Kidney (tissue), 22 donors: ENCODE results near the gene SMC5. TPM values are rescaled to one million over a fixed set of nuclear protein-coding genes. Genes with fewer than 3 reads are reported as not detected.

ENCODE experiments used
- DNase-seq, 5 donors: peaks; one replicate each; pipeline ENCODE4 v3.0.0-alpha.2; 2013 to 2020
- FAIRE-seq: peaks from 2 replicates; lab custom pipeline; 2012; peaks lifted over from hg19 to GRCh38; lab: Jason Lieb, UNC
- H3K27ac ChIP-seq, 2 donors: one replicate each; pipeline ENCODE4 v1.7.0; 2013; ENCODE audit warnings: low read depth in 2 of 2, low read length in 2 of 2, inconsistent platforms in 1 of 2
- H3K27me3 ChIP-seq: one replicate; pipeline ENCODE4 v1.7.1; 2013; ENCODE audit warnings: low read length, inconsistent platforms; ENCODE audit not compliant: control insufficient read depth, insufficient read depth
- H3K36me3 ChIP-seq, 3 donors: one replicate each; pipeline versions ENCODE4 v1.7.0 to v1.7.1; 2013; ENCODE audit warnings: low read length in 3 of 3, control low read depth in 1 of 3, inconsistent platforms in 1 of 3; ENCODE audit not compliant: insufficient read depth in 3 of 3, control insufficient read depth in 2 of 3
- H3K4me1 ChIP-seq, 3 donors: one replicate each; pipeline versions ENCODE4 v1.7.0 to v1.7.1; 2013; ENCODE audit warnings: low read length in 3 of 3, inconsistent platforms in 1 of 3, low read depth in 1 of 3; ENCODE audit not compliant: control insufficient read depth in 2 of 3, insufficient read depth in 2 of 3
- H3K4me3 ChIP-seq, 3 donors: one replicate each; pipeline versions ENCODE4 v1.7.0 to v1.8.1; 2013; ENCODE audit warnings: low read length in 3 of 3, control low read depth in 1 of 3, inconsistent platforms in 1 of 3
- H3K9ac ChIP-seq, 3 donors: one replicate each; pipeline versions ENCODE4 v1.7.0 to v1.7.1; 2013; ENCODE audit warnings: low read length in 3 of 3, control low read depth in 1 of 3, inconsistent platforms in 1 of 3
- H3K9me3 ChIP-seq, 3 donors: one replicate each; pipeline versions ENCODE4 v1.7.0 to v1.7.1; 2013; ENCODE audit warnings: low read length in 3 of 3, control low read depth in 1 of 3, inconsistent platforms in 1 of 3; ENCODE audit not compliant: control insufficient read depth in 2 of 3, insufficient read depth in 1 of 3
- CTCF ChIP-seq: IDR thresholded peaks from 3 replicates; pipeline ENCODE4 v1.5.1; 2012; ENCODE audit warnings: mild to moderate bottlenecking, moderate library complexity, borderline replicate concordance; ENCODE audit not compliant: insufficient read depth; ENCODE audit errors: extremely low read depth
- intact Hi-C: fragments of 100-400 bp; cut with DNase I; formaldehyde crosslinking; loops from one replicate; pipeline ENCODE4 v1.11.1; 2022
- long read RNA-seq, 10 donors: library from polyadenylated mRNA in 1 of 10; unstranded in 1 of 10; transcript quantifications; one replicate each; pipeline ENCODE4 v2.0.0 and lab custom pipeline, GENCODE V29; 2021 to 2026
- polyA plus RNA-seq: library from polyadenylated mRNA; stranded (reverse); fragments of 350-450 nt; fragmentation: Illumina TruSeq; extraction: RNeasy Lipid Tissue Mini Kit (QIAGEN cat#74804); gene quantifications from one replicate; pipeline ENCODE4 v1.2.3, GENCODE V29; 2014; ENCODE audit warnings: low read depth, low replicate concordance; ENCODE audit not compliant: insufficient read depth
- total RNA-seq: library from RNA; stranded (reverse); fragmentation: NEBNext Ultra II Directional; extraction: Animal tissue kit (Norgen Biotek cat#: 25700); gene quantifications from one replicate; pipeline ENCODE4 v1.2.1, GENCODE V29; 2021
- donor health status: control.
- donor health status: control.
- donor health status: control.
- donor health status: control.
- donor health status: control.
- donor health status: DM: yes; HTN: yes; CAD: no.
- donor health status: Normal renal cell carcinoma (clear cell type).

SMC5 gene
- total RNA-seq (29.6 TPM), polyA plus RNA-seq (5.5 TPM)
- long read RNA-seq, donor 1, full-length matches to known transcripts, result 1 of 1 reads
- long read RNA-seq, donor 1, partial matches to known transcripts, result 0 of 1 reads
- long read RNA-seq, donor 1, other reads (novel, unspliced or antisense), result 0 of 1 reads
- long read RNA-seq, donor 2, result 0 reads
- long read RNA-seq, donor 3, partial matches to known transcripts, result 0 of 3 reads
- long read RNA-seq, donor 3, other reads (novel, unspliced or antisense), result 0 of 3 reads
- long read RNA-seq, donor 4, result 0 reads
- long read RNA-seq, donor 5, result 0 reads
- long read RNA-seq, donor 6, result 0 reads
- long read RNA-seq, donor 7, full-length matches to known transcripts, result 3 of 28 reads
- long read RNA-seq, donor 7, partial matches to known transcripts, result 11 of 28 reads
- long read RNA-seq, donor 7, other reads (novel, unspliced or antisense), result 14 of 28 reads
- long read RNA-seq, donor 8, result 0 reads
- long read RNA-seq, donor 9, result 0 reads
- long read RNA-seq, donor 10, partial matches to known transcripts, result 12 of 13 reads
- long read RNA-seq, donor 10, other reads (novel, unspliced or antisense), result 0 of 13 reads

GRCh38 chr9:70258692-70259511 is at the start of gene SMC5:
Gene SMC5 (plus strand): TSS chr9:70258978. CDS start chr9:70259079, 101 bp downstream.
- FAIRE-seq, result no peak
- TF ChIP-seq CTCF, result no peak
- intact Hi-C loops, result no loop called here
- no peaks in the 10 kb centered on the region for H3K36me3 ChIP-seq
- H3K4me1 ChIP-seq, result peaks cover 4 to 14% (median 13%) of the 10 kb centered on the region in 3 donors
- peak within 1 kb of the TSS; percentile 95 to 97 (median 96) for H3K4me3 ChIP-seq
- H3K9ac ChIP-seq, result peak within 1 kb of the TSS; percentile 89 to 91 (median 90)
- DNase-seq, result peak; percentile 93 to 97 (median 96)
- H3K9me3 ChIP-seq, result no peaks in the 10 kb centered on the region
- peak within 1 kb of the TSS; percentile 94 to 98 for H3K27ac ChIP-seq
- no peaks in the 10 kb centered on the region for H3K27me3 ChIP-seq

- no peaks in the 10 kb centered on the region for H3K4me1 ChIP-seq
- no peak overlapping the region for H3K4me3 ChIP-seq
- DNase-seq, result no peak
- peaks cover 0 to 5% (median 0%) of the 10 kb centered on the region in 3 donors for H3K36me3 ChIP-seq
- TF ChIP-seq CTCF, result no peak
- H3K9me3 ChIP-seq, result peaks cover 0 to 2% (median 0%) of the 10 kb centered on the region in 3 donors
- H3K27me3 ChIP-seq, result no peaks in the 10 kb centered on the region
- H3K27ac ChIP-seq, result no peak overlapping the region
- no peak for FAIRE-seq
- H3K9ac ChIP-seq, result no peak overlapping the region
- intact Hi-C loops, result no loop called here
Measured at GRCh38 chr9:70217029-70217428, 41.7 kb upstream of the SMC5 start.

GRCh38 chr9:70218767-70219166 is 40.0 kb upstream of the SMC5 start:
- Histone ChIP-seq H3K9ac (no peak overlapping the region), H3K36me3 (peaks cover 0 to 2% (median 0%) of the 10 kb centered on the region in 3 donors), H3K27me3 (no peaks in the 10 kb centered on the region), H3K27ac (no peak overlapping the region), H3K4me3 (no peak overlapping the region), H3K4me1 (no peaks in the 10 kb centered on the region), H3K9me3 (no peaks in the 10 kb centered on the region)
- intact Hi-C loops, result no loop called here
- no peak for TF ChIP-seq CTCF
- FAIRE-seq (no peak), DNase-seq (no peak)
